ENCODE results near the gene PDILT.
"Not testable (repeated sequence)": the region's sequence is repeated elsewhere in the genome, so short reads cannot be mapped to it uniquely, and the experiment has no call there.

The PDILT gene, protein sequence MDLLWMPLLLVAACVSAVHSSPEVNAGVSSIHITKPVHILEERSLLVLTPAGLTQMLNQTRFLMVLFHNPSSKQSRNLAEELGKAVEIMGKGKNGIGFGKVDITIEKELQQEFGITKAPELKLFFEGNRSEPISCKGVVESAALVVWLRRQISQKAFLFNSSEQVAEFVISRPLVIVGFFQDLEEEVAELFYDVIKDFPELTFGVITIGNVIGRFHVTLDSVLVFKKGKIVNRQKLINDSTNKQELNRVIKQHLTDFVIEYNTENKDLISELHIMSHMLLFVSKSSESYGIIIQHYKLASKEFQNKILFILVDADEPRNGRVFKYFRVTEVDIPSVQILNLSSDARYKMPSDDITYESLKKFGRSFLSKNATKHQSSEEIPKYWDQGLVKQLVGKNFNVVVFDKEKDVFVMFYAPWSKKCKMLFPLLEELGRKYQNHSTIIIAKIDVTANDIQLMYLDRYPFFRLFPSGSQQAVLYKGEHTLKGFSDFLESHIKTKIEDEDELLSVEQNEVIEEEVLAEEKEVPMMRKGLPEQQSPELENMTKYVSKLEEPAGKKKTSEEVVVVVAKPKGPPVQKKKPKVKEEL

DNA sequence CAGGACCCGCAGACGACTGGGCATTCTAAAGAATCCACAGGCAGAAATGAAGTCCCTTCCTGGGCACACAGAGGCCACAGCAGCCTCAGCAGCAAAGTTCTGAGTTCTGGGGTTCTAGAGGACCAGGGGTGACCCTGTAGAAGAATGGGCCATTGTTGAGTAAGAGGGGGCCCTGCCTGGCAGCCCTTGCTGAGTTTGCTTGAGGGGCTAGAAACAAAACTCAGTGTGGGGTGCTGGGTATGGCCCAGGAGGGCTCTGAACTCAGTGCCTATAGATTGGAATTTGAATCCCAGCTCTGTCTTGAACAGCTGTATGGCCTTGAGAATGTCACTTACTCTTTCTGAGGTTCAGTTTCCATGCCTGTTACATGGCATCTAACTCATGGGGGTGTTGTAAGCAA is at the start of gene PDILT:
Gene PDILT (minus strand): TSS at position 101 of the 400 bp plus-strand sequence. CDS start 5,437 bp downstream, outside the sequence.
- DNase-seq, result no peak

DNA sequence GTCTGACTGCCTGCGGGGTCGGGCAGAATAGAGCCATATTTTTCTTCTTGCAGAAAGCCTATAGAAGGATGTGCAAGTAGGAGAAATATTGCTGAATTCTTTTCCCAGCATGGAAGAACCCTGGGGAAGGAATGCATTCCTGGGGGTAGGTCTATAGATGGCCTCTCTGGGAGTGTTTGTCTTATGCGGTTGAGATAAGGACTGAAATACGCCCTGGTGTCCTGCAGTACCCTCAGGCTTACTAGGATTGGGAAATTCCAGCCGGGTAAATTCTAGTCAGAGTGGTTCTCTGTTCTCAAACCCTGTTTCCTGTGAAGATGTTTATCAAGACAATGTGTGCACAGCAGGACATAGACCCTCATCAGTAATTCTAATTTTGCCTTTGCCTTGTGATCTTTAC is 49.1 kb upstream of the PDILT start:
- not testable (repeated sequence) for DNase-seq

DNA sequence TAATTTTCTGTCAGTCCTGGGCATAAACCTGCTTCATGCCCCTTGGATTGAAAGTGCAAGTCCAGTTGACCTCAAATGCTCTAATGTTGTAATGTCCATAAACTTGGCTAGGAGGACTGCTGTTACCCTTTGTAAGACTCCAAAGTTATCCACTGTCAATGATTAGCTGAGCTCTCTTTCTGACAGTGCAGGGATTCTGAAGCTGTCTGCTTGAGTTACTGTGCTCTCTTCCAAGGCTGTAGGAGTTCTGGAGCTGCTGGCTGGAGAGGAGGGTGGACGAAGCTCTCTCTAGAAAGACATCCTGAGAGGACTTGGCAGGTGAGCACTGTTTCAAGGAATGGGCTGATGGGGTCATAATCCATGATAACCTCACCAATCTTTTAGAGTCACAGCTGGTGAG is 46.8 kb upstream of the PDILT start, which contains the start of gene ACSM2A:
Gene ACSM2A (plus strand): TSS at position 158 of the 400 bp plus-strand sequence. CDS start 8,594 bp downstream, outside the sequence.
- not testable (repeated sequence) for DNase-seq

DNA sequence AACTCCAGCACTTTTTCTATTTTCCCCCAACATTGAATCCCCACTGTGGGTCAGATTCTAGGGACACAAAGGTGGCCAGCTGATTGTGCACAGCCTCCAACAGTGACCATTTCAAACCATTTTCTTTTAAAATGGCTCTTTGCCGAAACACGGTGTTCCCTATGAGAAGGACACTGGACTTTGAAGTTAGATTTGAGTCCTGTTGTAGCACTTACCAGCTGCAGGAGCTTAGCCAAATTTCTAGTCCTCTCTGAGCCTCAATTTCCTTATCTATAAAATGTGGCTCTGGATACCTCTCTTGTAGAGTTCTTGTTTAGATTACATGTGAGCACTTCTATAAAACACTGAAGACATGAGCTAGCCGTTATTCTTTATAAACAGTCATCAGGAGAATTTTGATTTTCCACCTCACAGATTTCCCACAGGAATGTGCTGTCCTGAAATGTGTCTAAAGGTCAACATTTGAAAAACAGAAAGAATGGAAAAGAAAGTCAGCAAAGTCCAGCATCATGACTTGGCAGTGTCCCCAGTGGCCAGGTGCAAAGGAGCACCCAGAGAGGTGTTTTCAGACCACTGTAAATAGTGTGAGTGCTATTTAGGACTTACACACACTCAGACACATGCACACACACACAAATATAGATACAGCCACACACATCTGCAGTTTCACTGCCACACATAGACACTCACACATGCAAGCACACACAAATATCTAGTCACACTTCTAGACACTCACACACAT is 42.3 kb upstream of the PDILT start:
- DNase-seq, result not testable (repeated sequence)

DNA sequence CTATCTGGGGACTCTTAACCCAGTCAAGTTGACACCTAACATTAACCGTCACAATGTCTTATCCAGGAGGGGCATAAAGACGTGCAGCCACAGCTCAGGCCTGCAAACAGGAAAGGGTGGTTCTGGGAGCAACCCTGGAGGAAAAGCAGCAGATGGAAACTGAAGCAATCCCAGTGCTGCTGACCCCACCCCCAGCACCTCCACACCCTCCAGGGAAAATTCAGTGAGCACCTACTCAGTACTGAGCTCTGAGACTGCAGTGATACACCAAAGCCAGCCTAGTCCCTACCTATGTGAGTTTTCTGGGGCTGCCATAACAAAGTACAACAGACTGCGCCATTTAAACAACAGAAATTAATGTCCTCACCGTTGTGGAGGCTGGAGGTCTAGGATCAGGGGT is 37.3 kb upstream of the PDILT start:
- DNase-seq, result not testable (repeated sequence)

DNA sequence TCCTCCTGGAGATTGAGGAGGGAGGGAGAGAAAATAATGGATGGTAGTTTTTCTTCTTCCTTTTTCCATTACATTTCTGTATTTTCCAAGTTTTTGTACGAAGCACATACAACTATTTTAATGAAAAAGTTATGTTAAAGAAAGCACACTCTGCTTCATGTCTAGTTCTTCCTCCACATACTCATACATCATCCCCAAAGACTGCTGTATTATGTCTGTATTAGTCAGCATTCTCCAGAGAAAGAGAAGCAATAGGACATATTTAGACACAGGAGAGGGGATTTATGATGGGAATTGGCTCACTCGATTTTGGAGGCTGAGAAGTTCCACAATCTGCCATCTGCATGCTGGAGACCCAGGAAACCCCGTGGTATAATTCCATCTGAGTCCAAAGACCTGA is 36.7 kb upstream of the PDILT start:
- no peak for DNase-seq

DNA sequence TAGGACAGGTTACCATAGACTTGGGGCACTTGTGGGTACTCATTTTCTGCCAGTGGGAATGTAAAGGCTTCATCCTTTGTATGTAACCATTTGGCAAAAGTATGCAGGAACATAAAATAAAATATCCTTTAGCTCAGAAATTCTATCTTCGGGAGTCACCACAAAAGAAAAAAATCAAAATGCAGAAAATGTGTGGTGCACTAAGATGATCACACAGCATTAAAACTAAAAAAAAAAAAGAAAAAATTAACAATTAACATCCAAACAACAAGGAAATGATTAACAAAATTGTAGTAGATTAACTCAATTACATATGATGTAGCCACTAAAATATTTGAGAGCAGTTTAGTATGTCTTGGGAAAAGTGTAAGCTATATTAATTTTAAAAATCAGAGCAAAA is 36.2 kb upstream of the PDILT start:
- DNase-seq, result not testable (repeated sequence)

DNA sequence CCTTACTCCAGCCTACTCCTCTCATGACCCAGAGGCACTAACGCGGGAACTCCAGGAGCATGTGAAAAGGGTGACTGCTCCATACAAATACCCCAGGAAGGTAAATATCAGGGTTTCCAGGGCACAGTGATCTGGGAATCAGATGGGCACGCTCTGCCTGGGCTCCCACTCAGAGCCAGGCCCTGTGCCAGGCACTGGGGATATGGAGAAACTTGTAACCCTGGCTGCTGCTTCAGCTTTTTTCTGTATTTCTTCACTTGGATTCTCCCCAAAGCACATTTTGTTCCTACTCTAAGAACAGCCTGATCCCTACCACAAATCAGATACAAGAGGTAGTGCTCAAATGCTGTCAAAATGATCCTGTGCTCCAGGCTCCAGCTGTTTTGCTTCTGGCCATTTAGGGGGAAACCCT is 35.3 kb upstream of the PDILT start:
- not testable (repeated sequence) for DNase-seq

DNA sequence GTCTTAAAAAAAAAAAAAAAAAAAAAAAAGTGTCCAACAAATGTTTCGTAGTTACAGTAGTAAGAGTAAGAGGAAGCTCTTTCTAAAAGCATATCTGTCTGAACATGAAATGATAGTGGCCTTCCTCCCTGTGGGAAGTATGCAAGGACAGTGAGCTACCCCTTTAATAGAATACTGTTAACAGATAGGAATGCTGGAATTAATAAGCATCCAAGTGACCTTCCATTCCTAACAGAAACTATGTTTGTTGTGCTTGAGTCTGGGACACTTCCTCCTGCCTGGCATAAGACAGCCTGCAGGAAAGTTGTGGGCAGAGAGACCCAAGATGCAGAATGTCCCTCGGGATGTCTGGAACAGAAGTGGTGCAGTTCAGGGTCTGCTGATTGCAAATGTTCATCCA is 34.4 kb upstream of the PDILT start:
- DNase-seq, result not testable (repeated sequence)

DNA sequence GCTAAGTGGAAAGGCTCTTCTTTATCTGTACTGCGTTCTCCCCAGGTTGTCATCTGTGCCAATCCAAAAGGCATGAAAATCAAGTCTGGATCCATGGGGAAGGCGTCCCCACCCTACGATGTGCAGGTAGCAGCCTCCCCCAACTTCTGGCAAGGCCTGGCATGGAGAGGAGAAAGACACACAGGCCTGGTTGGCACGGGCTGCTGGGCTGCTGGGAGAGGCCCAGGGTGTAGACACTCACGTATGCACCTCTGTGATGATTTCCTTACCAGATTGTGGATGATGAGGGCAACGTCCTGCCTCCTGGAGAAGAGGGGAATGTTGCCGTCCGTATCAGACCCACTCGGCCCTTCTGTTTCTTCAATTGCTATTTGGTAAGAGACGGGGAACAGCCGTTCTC is 26.4 kb upstream of the PDILT start:
- DNase-seq, result no peak

DNA sequence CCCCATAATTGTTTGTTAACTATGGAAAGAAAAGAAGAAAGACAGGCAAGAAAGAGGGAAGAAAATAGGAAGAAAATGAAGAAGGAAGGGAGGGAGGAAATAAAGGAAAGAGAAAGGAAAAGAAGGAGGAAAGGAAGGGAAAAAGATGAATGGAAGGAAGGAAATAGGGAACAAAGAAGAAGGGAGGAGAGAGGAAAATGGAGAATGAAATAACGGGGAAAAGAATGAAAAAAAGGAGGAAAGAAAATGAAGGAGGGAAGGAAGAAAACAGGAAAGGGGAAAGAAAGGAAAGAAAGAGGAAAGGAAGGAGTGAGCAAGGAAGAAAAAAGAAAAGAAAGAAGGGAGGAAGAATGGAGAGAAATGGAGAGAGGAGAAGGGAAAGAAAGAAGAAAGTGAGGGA is 25.9 kb upstream of the PDILT start:
- not testable (repeated sequence) for DNase-seq

DNA sequence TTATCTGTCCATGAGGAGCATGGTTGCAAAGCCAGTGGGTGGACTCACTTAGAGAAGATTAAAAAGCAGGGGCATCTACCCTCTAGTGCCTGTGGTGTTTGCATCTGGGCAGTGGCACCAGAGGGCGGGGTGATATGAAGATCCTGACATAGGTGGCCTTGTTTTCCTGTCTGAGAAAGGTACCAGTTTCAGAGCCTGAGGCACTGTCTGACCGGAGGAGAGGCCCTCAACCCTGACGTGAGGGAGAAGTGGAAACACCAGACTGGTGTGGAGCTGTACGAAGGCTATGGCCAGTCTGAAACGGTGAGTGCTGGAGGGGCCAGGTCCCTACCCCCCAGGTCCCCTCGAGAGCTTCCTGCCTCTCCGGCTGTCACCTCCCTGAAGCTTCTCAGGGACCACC is 25.0 kb upstream of the PDILT start:
- DNase-seq, result not testable (repeated sequence)

DNA sequence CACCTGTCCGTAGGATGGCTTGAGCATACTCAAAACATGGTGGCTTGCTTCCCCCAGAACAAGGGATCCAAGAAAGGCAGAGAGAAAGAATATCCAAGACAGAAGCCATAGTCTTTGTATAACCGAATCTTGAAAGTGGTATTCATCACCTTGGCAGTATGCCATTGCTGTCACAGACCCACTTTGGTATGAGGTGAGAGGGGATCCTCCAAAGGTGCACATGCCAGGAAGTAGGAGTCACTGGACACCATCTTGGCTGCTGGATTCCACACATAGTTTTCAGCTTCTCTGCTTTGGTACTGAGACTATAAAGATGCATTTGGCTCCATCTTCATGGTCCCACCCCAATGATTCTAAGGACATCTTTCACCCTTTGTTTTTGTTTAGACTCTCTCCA is 22.9 kb upstream of the PDILT start:
- not testable (repeated sequence) for DNase-seq

DNA sequence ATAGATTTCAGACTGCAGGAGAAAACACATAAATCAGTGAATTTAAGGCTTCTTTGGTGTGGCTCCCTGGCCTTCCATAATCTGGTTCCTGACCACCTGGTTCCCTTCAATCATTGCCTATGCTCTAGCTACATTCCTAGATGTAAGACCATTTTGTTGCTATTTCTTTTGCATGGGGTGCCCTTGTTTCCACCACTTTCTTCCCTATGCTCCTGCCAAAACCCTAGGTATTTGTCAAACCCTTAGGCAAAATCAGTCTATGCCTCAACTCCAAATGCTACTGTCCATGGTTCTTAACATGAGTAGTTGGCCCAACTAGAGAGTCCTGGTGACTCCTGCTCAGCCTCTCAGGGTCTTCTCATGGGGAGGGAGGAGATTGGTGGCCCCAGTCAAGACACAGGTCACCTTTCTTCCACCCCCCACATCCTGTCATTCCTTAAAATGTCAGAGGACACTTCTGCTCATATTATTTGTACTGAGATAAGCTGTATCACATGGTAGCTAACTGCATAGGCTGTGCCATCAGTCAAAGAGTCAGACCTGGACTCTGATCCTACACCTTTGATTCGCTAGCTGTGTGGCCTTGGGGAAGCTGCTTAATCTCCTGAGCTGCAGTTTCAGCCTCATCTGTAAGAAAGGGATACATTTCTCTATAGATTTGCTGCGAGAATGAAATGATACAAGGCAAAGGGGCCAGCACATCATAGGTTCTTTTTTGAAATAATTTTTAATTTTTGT is 19.8 kb upstream of the PDILT start:
- DNase-seq, result no peak

DNA sequence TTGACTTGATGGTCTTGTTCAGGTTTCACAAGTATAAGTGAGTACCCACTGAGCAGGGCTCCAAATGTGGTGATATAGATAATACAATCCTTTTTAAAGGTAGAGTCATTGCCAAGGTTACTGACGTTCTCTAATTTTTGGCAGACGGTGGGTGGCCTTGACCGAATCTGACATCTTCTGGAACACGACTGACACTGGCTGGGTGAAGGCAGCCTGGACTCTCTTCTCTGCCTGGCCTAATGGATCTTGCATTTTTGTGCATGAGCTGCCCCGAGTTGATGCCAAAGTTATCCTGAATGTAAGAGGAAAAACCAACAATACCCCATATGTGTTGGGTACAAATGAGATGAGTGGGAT is 19.2 kb upstream of the PDILT start:
- DNase-seq, result not testable (repeated sequence)

DNA sequence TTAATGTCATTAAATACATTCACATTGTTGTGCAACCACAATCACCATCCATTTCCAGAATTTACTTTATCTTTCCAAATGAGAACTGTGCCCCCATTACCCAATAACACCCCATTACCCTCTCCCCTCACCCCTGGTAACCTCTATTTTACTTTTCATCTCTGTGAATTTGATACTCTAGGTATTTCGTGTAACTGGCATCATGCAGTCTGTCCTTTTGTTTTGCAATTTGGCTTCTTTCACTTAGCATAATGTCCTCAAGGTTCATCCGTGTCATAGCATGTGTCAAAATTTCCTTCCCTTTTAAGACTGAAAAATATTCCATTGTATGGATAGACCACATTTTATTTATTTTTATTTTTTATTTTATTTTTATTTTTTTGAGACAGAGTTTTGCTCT is 17.2 kb upstream of the PDILT start:
- DNase-seq, result not testable (repeated sequence)

DNA sequence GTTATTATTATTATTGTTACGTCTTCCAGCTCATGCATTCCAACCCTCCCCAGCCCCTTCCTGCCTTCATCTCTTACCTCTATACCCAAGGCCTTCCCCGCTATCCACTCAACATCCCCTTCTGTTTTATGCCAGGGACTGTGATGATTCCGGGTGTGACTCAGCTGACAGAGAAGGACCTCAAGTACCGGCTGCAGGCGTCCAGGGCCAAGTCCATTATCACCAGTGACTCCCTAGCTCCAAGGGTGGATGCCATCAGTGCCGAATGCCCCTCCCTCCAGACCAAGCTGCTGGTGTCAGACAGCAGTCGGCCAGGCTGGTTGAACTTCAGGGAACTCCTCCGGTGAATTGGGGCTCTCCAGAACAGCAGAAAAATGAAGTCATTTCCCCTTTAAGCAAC is 14.6 kb upstream of the PDILT start:
- not testable (repeated sequence) for DNase-seq

DNA sequence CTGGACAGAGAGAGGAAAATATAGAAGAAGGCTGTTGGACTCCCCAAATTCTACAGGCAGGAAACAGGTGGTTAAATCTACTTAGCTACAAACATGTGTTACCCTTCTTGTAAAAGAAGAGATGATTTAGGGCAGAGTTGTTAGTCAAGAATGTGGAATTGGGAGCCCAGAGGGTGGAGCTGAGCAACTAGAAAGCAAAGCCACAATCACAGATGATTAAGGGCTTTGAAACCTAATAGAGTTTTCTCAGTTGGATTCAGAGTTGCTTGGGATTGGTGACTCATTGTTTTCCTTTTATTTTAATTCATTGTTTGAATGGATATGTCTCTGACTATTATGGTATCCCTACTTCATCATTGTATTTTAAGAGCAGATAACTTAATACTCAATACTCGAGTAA is 11.0 kb upstream of the PDILT start:
- no peak for DNase-seq

DNA sequence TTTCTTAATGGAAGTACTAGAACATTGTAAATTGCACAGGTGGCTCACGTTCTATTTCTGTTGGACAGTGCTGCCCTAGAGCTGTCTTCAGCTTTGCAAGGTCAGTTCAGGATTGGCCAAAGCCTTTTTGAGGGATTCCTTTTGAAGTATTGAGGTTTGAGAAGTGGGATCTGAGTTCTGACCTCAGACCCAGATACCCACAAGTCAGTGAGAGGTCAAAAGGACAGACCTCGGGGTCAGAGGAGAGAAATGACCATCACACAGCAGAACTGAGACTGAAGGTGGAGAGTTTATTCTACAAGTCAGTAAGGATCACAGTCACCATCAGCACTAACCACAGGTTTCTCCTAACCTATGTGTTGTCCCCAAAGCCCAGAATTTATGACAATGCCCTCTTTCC is 6.5 kb upstream of the PDILT start:
- DNase-seq, result no peak

DNA sequence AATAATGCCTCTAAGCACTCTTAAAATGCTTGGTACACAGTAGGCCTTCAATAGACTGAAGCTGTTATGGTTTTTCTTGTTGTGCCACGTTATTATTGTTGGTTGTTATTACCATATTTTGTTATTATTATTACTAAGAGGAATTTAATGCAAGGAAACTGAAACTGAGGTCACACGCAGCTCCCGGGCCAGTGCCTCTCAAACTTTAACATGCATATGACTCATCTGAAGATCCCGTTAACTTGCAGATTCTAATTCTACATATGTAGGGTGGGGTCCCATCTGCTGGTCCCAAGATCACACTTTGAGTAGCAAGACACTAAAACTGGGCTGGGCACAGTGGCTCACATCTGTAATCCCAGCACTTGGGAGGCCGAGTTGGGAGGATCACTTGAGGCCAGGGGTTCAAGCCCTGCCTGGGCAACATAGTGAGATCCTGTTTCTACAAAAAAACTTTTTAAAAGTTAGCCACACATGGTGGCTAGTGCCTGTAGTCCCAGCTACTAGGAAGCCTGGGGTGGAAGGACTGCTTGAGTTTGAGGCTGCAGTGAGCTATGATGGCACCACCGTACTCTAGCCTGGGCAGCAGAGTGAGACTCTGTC is 5.7 kb upstream of the PDILT start:
- DNase-seq, result no peak

DNA sequence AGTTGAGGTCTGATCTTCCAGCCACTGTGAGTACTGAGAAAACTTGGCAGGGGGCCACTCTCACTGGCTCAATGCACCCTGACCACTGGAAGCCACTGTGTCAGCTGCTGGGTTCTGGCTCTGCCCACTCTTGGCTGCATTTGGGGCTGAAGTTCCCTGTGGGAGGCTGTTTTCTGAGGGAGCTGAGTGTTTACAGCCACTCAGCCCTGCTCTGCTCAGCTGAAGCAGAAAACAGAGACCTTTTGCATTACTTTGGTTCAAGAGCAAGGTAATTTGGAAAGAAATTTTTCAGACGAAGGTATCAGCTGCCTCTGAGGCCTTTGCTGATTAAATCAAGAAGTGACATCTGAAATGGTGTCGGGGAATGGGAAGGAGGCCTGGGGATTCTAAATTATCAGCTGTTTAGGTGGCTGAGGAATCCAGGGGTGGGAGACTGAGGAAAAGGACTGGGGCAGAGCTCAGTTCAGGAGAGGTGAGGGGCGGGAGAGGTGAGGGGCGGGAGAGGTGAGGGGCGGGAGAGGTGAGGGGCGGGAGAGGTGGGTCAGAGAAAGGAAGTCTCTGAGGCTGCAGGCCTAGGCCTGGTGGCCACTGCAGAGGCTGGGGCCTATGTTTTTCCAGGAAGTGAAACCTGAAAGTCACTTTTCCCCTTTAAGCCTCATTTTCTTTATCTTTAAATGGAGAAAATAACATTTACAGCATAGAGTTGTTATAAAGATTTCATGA is 5.0 kb upstream of the PDILT start, which contains the start of gene ACSM5:
Gene ACSM5 (plus strand): TSS at position 137 of the 723 bp plus-strand sequence. CDS start 1,951 bp downstream, outside the sequence.
- DNase-seq, result no peak

DNA sequence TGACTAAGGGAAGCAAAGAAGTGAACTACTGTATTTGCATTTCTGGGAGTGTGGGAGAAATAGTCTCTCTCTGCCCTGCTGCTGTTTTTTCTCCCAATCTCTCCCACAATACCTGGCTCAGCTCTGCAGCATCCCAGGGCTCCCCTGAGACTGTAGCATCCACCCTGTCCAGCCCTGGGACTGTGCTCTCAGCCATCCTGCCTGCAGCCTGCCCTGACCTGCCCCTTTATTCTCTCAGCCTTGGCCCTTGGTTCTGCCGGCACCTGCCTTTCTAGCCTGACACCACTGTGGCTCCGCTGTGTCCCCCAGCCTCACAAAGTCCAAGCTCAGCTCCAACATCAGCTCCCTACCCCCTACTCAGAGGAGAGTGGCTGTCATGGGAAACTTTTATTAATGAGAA is 1.9 kb downstream of the PDILT start:
- no peak for DNase-seq

Measured in GOT3 (cell line).